M059J (cell line): ENCODE measurements around the gene CLCNKB. TPM values are rescaled to one million over a fixed set of nuclear protein-coding genes. Genes with fewer than 3 reads are reported as not detected.
"Not testable (repeated sequence)": the region's sequence is repeated elsewhere in the genome, so short reads cannot be mapped to it uniquely, and the experiment has no call there.

Source experiments
- DNase-seq: peaks from one replicate; pipeline ENCODE4 v3.0.0-alpha.2; 2012; ENCODE audit warnings: low read depth
- total RNA-seq: library from RNA; depleted of rRNA; stranded (reverse); fragments of >200 nt; shearing (Covaris generic); gene quantifications from 2 replicates; pipeline ENCODE4 v1.2.3, GENCODE V29; 2014; rRNA removed

CLCNKB gene
- total RNA-seq = 0.05 and 0.32 TPM in 2 replicates

DNA sequence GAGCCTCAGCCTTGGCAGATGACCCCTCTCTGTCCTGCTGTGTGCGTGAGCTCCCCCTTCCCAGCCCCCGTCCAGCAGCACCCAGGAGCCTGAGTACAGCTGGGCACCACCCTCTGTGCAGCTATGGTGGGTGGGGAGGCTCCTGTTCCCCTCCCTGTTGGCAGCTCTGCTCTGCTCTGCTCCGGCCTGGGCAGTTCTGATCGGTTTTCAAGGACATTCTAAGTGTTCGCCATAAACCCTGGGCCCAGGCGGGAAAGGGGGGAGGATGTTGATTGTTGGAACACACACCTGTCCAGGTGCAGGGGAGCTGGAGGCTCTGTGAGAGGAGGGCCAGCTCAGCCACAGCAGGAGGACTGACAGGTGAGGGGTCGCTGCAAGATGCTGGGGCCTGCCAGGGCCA is at the start of gene CLCNKB:
Gene CLCNKB, plus strand, starts transcription at position 262 of the 400 bp plus-strand sequence. CDS start 711 bp downstream, outside the sequence.
- no peak for DNase-seq

DNA sequence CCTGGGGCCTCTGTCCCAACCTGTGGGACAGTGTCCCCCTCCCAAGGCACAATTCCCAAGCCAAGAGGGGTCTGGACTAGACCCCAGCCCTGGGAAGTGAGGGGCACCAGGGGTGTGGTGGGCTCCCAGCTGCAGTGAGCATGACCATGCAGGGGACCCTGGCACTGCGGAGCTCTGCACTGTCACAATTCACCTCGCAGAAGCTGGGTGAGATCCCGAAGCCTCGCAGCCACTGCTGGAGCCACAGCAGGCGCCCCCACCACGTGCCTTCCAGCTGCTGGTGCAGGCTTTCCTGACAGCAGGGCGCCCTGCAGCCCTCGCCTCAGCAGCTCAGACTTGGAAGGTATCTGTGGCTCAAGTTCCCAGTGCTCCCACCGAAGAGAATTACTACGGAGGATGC is 49.5 kb upstream of the CLCNKB start:
- DNase-seq = no peak

DNA sequence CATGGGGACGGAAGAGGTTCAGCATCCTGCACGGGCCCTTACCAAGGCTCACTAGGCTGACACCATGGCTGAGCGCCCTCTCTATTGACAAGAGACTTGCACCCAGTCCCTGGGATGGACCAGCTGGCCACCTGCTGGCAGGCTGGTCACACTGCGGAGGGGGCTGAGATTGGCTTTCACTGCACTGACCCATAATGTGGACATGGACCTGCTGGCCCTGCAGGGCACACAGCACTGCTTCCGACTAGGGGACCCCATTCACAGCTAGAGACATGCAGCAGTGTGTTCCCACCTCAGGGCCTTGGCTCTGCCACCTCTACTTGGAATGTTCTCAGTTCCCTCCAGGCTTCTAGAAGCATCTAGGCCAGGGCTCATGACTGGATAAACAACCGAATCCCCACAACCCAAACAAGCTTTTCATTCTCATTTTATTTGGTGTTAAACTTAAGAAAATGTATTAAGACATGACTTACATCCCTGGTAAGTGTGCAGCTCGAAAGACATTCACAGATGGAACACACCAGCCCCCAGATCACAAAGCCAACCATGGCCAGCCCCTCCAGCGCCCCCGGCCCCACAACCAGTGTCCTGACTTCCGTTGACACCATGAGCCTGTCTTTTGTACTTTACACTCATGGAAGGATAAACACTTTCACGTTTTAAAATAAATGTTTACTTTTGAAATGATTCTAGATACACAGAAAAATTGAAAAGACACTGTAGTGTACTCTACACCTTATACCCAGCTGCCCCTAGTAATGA is 48.8 kb upstream of the CLCNKB start:
- DNase-seq = peak; percentile 63

DNA sequence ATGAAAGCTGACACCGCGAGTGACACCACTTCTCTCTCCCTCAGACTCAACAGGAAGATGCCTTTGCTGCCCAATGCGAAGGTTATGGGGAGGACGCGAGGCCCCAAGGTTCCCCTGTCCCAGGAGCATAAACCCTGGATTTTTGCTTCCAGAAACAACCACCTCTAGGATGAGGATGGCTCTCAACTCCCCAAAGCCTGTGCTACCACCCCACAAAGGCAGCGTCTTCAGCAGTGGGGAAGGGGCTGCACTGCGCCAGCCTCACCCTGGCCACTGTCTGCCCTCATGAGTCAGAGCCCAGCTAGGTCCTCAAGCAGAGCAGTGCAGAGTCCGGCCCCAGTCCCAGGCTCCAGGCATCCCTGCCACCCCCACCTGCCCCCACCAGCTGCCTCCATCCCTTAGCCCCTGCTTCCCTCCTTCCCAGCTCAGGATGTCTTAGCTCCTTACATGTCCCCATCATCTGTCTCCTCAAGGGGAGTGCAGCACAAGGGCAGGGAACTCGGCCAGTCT is 46.5 kb upstream of the CLCNKB start:
- DNase-seq = no peak

DNA sequence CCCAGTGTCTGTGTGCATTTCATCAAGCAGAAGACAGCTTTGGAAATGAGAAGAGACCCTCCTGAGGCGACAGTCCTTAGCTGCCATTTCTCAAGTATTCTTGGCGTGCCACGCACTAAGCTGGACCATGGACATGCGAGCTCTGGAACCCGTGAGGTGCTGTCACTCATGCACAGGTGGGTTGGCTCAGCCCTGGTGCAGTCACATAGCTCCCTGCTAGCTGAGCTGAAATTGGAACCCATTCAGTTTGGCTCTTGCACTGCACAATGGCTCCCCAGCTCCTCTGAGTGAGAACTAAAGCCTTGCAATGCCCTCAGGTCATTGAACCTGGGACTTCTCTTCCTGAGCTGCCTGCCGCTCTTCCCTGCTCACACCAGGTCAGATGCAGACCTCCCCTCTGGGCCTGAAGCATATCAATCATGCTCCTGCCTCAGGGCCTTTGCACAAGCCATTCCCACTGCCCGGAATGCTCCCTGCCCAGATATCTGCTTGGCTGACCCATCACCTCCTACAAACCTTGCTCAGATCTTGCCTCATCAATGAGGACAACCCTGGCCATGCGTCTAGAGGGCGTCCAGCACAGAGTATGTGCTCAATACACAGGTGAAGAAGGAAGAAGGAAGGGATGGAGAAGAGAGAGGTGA is 45.8 kb upstream of the CLCNKB start:
- DNase-seq = no peak

DNA sequence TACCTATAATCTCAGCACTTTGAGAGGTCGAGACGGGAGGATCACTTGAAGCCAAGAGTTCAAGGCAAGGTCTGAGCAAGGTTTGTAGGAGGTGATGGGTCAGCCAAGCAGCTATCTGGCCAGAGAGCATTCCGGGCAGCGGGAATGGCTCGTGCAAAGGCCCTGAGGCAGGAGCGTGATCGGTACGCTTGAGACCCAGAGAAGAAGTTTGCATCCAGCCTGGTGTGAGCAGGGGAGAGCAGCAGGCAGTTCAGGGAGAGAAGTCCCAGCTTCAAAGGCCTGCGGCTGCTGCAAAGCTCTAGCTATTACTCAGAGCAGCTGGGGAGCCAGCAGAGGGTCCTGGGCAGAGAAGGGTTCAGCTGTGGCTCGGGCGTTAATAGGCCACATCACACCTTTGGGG is 44.7 kb upstream of the CLCNKB start:
- no peak for DNase-seq

DNA sequence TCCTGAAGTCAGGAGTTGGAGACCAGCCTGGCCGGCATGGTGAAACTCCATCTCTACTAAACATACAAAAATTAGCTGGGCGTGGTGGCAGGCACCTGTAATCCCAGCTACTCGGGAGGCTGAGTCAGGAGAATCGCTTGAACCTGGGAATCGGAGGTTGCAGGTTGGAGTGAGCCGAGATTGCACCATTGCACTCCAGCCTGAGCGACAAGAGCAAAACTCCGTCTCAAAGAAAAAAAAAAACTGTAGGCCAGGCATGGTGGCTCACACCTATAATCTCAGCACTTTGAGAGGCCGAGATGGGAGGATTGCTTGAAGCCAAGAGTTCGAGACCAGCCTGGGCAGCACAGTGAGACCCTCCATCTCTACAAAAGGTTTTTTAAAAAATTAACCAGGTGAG is 42.3 kb upstream of the CLCNKB start:
- DNase-seq = not testable (repeated sequence)

DNA sequence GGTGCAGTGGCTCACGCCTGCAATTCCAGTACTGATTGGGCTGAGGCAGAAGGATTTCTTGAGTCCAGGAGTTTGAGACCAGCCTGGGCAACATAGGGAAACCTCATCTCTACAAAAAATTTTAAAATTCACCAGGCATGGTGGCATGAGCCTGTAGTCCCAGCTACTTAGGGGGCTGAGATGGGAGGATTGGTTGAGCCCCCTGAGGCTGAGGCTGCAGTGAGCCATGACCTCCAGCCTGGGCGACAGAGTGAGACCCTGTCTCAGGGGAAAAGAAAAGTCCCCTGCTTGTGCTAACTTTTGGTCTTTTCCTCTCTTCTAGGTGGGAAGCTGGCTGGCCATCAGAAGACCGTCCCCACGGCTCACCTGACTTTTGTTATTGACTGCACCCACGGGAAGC is 38.0 kb upstream of the CLCNKB start:
- no peak for DNase-seq

DNA sequence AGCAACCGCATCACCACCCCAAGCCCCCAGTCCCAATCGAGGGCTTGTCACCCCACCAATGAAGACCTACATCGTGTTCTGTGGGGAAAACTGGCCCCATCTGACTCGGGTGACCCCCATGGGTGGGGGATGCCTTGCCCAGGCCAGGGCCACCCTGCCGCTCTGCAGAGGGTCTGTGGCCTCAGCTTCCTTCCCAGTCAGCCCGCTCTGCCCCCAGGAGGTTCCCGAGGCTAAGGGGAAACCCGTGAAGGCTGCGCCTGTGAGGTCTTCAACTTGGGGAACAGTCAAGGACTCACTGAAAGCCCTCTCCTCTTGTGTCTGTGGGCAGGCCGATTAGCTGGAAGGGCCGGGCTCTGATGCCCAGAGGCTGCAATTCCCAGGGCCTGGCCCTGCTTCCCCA is 37.6 kb upstream of the CLCNKB start:
- DNase-seq = no peak

DNA sequence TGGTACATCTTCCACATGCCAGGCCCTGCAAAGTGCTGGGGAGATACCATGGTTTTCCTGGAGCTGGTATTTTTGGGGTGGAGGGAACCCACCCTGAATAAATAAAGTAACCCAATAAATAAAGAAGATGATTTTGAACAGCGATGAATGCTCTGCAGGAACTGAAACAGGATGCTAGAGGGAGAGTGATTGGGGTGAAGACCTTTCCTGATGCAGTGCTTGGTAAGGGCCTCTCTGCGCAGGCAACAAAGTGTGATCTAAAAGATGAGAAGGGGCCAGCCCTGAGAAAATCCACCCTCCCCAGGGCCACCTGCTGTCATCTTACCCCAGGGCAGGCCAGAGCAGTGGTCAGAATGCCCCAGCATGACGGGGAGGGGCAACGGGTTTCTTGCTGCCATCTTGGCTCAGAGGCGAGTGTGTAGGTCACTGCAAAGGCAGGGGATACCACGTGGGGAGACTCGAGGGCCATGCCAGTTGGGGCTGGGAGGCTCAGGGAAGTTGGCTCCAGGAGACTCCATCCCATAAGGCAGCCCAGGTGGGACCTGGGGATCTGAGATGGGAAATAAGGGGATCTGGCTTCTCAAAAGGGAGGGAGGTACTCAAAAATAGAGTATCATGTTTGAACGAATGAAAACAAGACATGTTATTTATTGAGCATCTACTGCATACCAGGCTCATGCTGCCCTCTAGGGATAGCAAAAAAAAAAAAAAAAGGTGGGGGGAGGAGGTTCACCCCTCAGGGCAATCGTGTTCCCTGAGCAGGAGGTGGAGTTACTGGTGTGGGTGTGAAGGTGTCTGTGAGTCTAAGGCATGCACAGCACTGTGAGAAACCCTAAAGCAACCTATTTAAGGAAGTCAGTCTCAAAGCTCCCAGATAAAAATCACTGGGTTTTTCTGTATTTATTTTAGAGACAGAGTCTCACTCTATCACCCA is 36.8 kb upstream of the CLCNKB start:
- peak; percentile 76 for DNase-seq

DNA sequence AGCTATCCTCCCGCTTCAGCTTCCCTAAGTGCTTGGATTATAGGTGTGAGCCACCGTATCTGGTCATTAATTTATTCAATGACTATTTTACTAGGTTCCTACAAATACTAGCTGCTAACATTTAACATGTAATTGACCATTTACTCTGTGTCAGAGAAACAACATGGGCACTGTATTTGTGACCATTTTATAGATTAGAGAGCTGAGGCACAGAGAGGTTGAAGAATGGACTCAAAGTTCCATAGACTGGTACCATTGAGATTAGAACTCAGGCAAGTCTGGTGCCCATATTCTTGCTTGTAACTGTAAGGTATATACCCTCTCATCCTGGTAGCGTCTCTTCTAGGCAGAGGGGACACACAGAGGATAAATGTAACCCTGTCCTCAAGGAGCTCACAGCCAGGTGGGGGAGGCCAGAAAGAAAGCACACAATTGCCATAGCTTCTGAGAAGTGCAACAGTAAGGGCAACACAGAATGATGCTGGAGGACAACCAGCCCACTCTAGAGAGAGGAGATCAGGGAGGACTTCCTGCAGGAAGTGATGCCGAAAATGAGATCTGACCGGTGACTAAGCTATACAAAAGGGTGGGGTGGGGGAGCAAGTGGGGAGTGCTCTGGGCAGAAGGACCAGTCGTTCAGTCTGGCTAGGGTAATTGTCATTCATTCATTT is 35.8 kb upstream of the CLCNKB start:
- DNase-seq = no peak

DNA sequence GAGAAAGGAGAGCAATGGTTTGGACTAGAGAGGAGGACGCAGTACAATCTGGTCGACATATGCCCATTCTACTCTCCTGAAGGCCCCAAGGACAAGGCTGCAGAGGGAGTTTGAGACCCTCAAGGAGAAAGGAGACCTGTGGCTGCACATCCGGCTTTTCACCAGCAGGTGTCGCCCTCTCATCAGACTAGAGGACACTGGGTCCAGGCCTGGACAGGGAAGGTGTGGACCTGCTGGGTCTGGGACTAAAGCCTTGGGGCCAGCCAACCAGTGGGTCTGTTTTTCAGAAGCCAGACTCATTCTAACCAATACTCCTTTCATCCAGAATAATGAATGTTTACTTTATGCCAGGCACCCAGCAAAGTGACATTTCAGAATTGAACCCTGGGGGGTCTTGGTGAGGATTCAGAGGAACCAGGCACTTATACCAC is 34.5 kb upstream of the CLCNKB start:
- peak; percentile 77 for DNase-seq

DNA sequence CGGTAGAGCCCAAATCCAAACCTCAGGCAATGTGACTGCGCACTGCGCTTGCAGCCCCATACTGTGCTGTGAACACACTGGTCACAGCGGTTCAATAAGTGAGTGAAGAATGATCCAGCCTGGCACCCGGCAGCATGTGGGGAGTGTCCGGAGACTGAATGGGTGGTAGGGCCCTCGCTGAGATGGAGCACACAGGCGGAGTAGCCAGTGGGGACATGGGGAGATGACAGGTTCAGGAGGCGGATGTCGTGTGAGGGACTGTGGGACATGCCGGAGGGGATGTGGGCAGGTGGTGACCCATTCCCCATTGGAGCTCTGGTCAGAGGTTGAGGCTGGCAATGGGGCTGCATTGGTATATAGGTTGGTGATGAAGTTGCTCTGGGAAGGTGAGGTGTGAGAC is 33.9 kb upstream of the CLCNKB start:
- no peak for DNase-seq

DNA sequence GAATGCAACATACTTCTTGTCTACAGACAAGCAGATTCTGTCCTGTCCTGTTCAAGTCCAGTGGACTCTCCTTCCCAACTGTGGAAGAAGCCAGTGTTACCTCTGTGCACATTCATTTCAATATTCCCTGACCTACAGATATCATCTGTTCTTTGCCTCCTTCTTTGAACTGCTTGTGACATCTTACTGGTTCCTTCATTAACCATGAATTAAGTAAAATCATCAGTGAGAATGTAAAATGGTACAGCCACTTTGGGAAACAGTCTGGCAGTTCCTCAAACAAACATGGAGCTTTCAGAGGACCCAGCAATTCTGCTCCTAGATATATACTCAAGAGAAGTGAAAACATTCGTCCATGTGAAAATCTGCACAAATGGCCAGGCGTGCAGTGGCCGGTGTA is 32.7 kb upstream of the CLCNKB start:
- no peak for DNase-seq

DNA sequence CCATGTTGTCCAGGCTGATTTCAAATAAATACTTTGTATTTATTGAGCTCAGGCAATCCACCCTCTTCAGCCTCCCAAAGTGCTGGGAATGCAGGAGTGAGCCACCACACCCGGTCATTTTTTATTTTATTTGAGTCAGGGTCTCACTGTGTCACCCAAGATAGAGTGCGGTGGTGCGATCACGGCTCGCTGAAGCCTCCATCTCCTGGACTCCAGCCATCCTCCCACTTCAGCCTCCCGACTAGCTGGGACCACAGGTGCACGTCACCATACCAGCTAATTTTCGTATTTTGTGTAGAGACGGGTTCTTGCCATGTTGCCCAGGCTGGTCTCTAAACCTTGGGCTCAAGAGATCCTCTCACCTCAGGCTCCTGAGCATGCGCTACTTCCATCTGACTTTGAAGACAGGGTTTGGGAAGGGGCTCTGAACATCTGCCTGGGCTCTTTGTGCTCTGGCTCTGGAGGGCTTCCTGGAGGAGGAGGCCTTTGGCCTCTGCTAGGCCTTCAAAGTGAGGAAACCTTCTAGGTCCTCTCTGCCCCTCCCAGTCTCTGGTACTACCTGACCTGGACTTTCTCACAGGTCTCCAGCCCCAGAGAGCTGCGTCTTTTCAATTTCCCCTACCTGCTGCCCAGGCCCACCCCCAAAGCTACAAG is 31.5 kb upstream of the CLCNKB start:
- no peak for DNase-seq

DNA sequence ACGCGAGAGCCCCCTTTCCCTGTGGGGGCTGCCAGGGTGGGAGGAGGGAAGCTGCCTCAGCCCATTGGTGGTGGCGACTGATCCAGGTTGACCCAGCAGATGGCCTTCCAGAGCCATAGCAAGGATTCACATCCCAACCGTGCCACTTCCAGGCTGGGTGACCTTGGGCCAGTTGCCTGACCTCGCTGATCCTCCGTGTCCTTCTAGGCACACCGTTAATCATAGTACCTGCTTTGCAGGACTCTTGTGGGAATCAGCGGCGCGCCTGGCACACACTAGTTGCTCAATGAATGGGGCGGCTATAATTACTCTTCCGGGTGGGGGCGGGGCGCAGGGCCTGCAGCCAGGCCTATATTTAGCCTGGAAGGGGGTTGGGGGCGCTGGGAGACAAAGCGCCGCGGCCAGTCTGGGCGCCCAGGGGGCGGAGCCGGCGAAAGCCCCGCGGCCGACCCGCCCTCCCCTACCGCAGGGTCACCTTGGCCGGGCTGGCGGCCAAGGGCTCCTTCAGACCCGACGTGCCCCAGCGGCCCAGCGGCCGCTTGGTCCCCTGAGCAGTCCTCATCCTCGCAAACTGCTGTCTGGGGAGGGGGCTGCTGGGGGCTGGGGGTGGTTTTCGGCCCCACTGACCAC is 30.9 kb upstream of the CLCNKB start:
- DNase-seq = peak; percentile 93

DNA sequence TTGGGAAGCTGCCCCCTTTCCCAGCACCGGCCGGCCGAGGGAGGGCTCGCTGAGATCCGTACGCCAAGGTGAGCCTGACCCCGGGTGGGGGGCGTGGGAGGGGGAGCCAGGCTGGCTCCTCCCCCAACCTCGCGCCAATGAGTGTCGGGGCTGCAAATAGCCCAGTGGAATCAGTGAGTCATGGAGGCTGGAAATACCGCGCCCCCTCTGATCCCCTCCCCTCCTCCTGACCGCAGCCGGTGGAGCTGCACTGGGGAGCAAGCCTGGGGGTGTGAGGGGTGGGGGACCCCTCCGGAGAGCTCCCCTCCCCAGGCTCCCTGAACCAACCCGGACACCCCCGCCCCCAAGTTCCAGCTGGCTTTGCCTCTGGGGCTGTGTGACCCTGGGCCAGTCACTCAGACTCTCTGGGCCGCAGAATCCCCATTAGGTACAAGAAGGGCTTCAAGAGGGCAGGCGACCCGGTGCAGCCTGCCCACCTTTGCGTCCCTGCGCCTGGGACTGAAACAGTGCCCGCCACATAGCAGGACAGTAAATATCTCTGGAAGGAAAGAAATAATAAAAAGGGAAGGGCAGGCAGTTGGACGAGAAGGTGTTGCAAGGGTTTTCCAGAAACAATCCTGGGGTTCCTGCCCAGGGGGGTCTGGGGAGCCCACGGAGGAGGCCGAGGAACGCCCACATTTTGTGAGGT is 30.2 kb upstream of the CLCNKB start:
- DNase-seq = peak; percentile 87

DNA sequence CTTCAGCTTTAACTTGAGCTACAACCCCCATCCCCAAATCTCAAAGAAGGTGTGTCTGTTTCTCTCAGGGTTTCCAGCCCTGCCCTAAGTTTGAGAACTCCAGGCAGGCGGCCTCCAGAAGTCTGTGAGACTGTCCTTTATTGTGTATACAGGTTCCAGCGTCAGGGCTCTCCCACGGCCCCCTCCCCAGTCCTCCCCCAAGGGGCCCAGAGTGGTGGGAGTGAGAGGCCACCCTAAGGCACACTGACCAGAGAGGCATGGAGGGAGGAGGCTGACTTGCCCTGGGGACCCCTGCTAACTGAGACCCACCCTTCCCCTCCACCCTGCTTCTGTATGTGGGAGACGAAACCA is 29.7 kb upstream of the CLCNKB start:
- no peak for DNase-seq

DNA sequence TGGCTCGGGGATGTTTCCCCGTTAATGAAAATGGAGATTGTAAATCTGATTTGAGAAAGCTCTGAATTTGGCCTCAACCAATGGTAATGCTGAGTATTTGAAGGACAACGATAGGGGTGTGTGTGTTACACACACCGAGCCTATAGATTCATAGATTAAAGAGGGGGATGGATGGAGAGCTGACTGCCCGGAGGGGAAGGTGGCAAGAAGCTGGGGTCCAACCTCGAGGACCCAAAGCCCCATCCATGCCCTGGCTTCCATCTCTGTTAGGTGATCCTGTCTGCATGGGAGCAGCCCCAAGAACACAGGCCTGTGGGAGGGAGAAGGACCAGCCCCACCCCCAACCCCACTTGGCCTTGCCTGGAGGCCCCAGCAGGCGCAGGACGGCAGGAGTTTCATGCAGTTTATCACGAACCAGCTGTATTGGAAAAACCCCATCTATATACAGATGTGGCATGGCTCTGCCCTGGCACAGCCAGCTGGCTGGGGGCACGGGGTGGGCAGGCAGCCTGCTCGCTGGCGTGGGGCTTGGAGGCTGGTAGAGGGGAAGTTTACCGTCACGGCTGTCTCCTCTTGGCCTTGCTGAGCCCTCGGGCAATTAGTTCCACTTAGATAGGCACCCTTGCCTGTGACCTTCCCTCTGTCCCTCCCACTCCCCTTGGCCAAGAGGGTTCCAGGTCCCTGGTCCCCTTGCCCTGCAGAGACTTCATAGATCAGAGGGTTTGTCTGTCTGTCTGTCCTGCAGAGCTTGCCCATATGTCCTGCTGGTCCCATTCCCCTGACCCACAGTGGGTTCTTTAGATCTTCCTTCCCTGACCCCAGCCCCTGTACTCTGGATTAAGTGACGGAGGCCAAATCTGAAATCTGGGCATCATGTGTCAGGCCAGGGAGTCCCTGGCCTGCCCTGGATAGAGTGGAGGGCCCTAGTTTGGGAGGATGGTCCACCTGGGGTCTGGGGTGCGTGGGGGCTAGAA is 28.8 kb upstream of the CLCNKB start:
- peak; percentile 42 for DNase-seq
